GM12878 (cell line): ENCODE measurements around the gene GPI. TPM values are rescaled to one million over a fixed set of nuclear protein-coding genes. Genes with fewer than 3 reads are reported as not detected.
"Not testable (repeated sequence)": the region's sequence is repeated elsewhere in the genome, so short reads cannot be mapped to it uniquely, and the experiment has no call there.

Experiments
- ATAC-seq: fragments of 200-7000 bp; cut with Tn5 transposase; 3 replicates; pipeline ENCODE4 v1.9.1; 2020; ENCODE audit warnings: mild to moderate bottlenecking, moderate library complexity
- BruUV-seq: library from RNA; stranded (reverse); fragments of 400-500 nt; replicated peaks from 2 replicates; lab custom pipeline; 2021; lab: Mats Ljungman, UMichigan
- CTCF ChIA-PET: fragments of 300-600 bp; sonication (Branson Sonifier 250); formaldehyde crosslinking; extraction: SDS; loops from one replicate; lab custom pipeline; 2021; ENCODE audit warnings: inconsistent platforms; lab: Yijun Ruan, JAX
- POLR2A ChIA-PET: fragments of 350-600 bp; formaldehyde crosslinking; extraction: SDS; loops from one replicate; lab custom pipeline; 2021; ENCODE audit warnings: inconsistent platforms; lab: Charles Lee
- RAD21 ChIA-PET: fragments of 300-600 bp; sonication (Branson Sonifier 250); formaldehyde crosslinking; loops from one replicate; lab custom pipeline; 2023; ENCODE audit warnings: antibody characterized with exemption; ENCODE audit not compliant: unreplicated experiment; lab: Charles Lee
- SMC1A ChIA-PET: fragments of 300-600 bp; sonication (Branson Sonifier 250); formaldehyde crosslinking; loops from one replicate; lab custom pipeline; 2023; ENCODE audit not compliant: unreplicated experiment, uncharacterized antibody; lab: Charles Lee
- DNase-seq: peaks from one replicate; pipeline ENCODE4 v3.0.0-alpha.2; 2011; ENCODE audit warnings: low read depth, low spot score
- FAIRE-seq: peaks from 3 replicates; lab custom pipeline; 2011; peaks lifted over from hg19 to GRCh38; lab: Jason Lieb, UNC
- H2AFZ ChIP-seq: 2 replicates; pipeline ENCODE4 v1.6.0; 2011; ENCODE audit warnings: low read depth, low read length, control low read depth; ENCODE audit not compliant: control insufficient read depth
- H3K27ac ChIP-seq: 2 replicates; pipeline ENCODE4 v1.5.1; 2011; ENCODE audit warnings: control low read depth; ENCODE audit not compliant: control insufficient read depth, insufficient read depth
- H3K27me3 ChIP-seq, 2 experiments: replicated peaks in 1 of 2; 2 replicates each; pipeline versions ENCODE4 v1.6.0 to v1.6.1; 2011; ENCODE audit warnings: low read length in 1 of 2; ENCODE audit not compliant: control insufficient read depth in 2 of 2, insufficient read depth in 2 of 2
- H3K36me3 ChIP-seq, 2 experiments: 2 replicates each; pipeline ENCODE4 v1.5.1; 2011; ENCODE audit warnings: low read length in 1 of 2; ENCODE audit not compliant: control insufficient read depth in 2 of 2, insufficient read depth in 2 of 2
- H3K4me1 ChIP-seq: 2 replicates; pipeline ENCODE4 v1.6.1; 2011; ENCODE audit warnings: mild to moderate bottlenecking, low read length, moderate library complexity, mixed read lengths; ENCODE audit not compliant: control insufficient read depth, insufficient read depth
- H3K4me2 ChIP-seq: 2 replicates; pipeline ENCODE4 v1.6.0; 2011; ENCODE audit warnings: control low read depth; ENCODE audit not compliant: control insufficient read depth, insufficient read depth
- H3K4me3 ChIP-seq: fragments of 200-600 bp; sonication (generic); 2 replicates; pipeline ENCODE4 v1.5.1; 2016
- H3K79me2 ChIP-seq: 2 replicates; pipeline ENCODE4 v1.6.0; 2011; ENCODE audit warnings: low read length; ENCODE audit not compliant: control insufficient read depth, insufficient read depth
- H3K9ac ChIP-seq: 2 replicates; pipeline ENCODE4 v1.8.0; 2011; ENCODE audit warnings: low read length, control low read depth, mixed read lengths; ENCODE audit not compliant: control insufficient read depth, insufficient read depth
- H3K9me3 ChIP-seq: replicated peaks from 3 replicates; pipeline ENCODE4 v1.5.1; 2011; ENCODE audit warnings: mild to moderate bottlenecking, low read length; ENCODE audit not compliant: control insufficient read depth, insufficient read depth
- H4K20me1 ChIP-seq: 2 replicates; pipeline ENCODE4 v1.6.0; 2011; ENCODE audit not compliant: control insufficient read depth, insufficient read depth
- BCLAF1 ChIP-seq: fragments of 450-650 bp; IDR thresholded peaks from 2 replicates; pipeline ENCODE4 v1.6.1; 2017; ENCODE audit warnings: antibody characterized with exemption, mild to moderate bottlenecking, moderate library complexity
- MAX ChIP-seq: IDR thresholded peaks from 2 replicates; pipeline ENCODE4 v1.6.1; 2012; ENCODE audit warnings: low read depth, low read length, improper control_type of control experiment
- RUNX3 ChIP-seq: IDR thresholded peaks from 2 replicates; pipeline ENCODE4 v1.6.1; 2012; ENCODE audit warnings: low read length, inconsistent platforms
- ZBTB4 ChIP-seq: fragments of 450-650 bp; formaldehyde crosslinking; IDR thresholded peaks from 2 replicates; pipeline ENCODE4 v1.4.0; 2022; ENCODE audit warnings: mild to moderate bottlenecking, moderate library complexity
- WGBS: methylation state at CpG from one replicate; pipeline ENCODE4 v1.1.6; 2016; ENCODE audit warnings: low lambda C conversion rate; ENCODE audit not compliant: insufficient replicate concordance, insufficient coverage; ENCODE audit errors: missing lambda C conversion rate; 5-methylcytosine and 5-hydroxymethylcytosine counted together
- in situ Hi-C: fragments of 300-500 bp; cut with MboI; formaldehyde crosslinking; loops from 9 replicates; pipeline ENCODE4 v1.14.3; 2018; ENCODE audit warnings: mixed read lengths
- intact Hi-C: fragments of 100-400 bp; cut with micrococcal nuclease; formaldehyde crosslinking; loops from one replicate; pipeline ENCODE4 v1.14.2; 2022; ENCODE audit not compliant: unreplicated experiment
- polyA plus RNA-seq, 11 experiments: library from polyadenylated mRNA; depleted of rRNA in 4 of 11; unstranded in 6 of 11; stranded (reverse) in 5 of 11; fragments of >200 nt; fragmentation: Nextera tagmentation in 4 of 11; fragmentation: Illumina TruSeq in 1 of 11; extraction: Ambion mirVana in 4 of 11; extraction: Trizol in 1 of 11; gene quantifications; 1 replicate in 1 of 11; 2 replicates in 10 of 11; pipeline versions ENCODE4 v1.2.1 to v1.2.3, GENCODE V29; 2011 to 2016; ENCODE audit warnings: inconsistent platforms in 2 of 11, missing spikeins in 2 of 11, low read depth in 1 of 11
- total RNA-seq, 4 experiments: library from RNA; depleted of rRNA in 3 of 4; stranded (reverse); fragments of >200 nt in 3 of 4; fragmentation: Illumina TruSeq in 1 of 4; extraction: Trizol in 1 of 4; gene quantifications; 2 replicates each; pipeline versions ENCODE4 v1.2.1 to v1.2.3, GENCODE V29; 2013 to 2021

The GPI gene
- total and polyA plus RNA-seq, 10 of the 15 experiments (the other 5 are each of a cell fraction or from before 2014, with no cell fraction given) = 124 to 400 (median 190) TPM

- H2AFZ ChIP-seq, ATAC-seq, SMC1A ChIA-PET, RAD21 ChIA-PET, BruUV-seq, H4K20me1 ChIP-seq, in situ Hi-C loops, H3K27ac ChIP-seq, DNase-seq, H3K4me2 ChIP-seq, FAIRE-seq, H3K27me3 ChIP-seq, H3K9ac ChIP-seq, intact Hi-C loops, H3K9me3 ChIP-seq, H3K4me3 ChIP-seq: not testable (repeated sequence)
- peaks cover 16 to 40% of the 10 kb centered on the region in 2 experiments for H3K36me3 ChIP-seq
- ChIA-PET CTCF (interaction anchor here (0.8 to 1.2 kb wide), 2 partner anchors 10 to 133 kb away, joined by 3 to 4 read pairs; no protein-coding TSS in a partner anchor), POLR2A (interaction anchor here (0.7 kb wide), 1 partner anchor 196 kb away, joined by 3 read pairs; no protein-coding TSS in a partner anchor)
- 99% methylated on average over 10 of the region's 10 CpGs for WGBS
- H3K4me1 ChIP-seq = peaks cover 14% of the 10 kb centered on the region
- H3K79me2 ChIP-seq = peaks cover 51% of the 10 kb centered on the region
Observed at GRCh38 chr19:34369166-34369565, 4.2 kb downstream of the GPI start.

- H3K27me3 ChIP-seq = no peaks in the 10 kb centered on the region
- intact Hi-C loops (no loop called here), in situ Hi-C loops (no loop called here)
- WGBS = 98% methylated on average over 8 of the region's 8 CpGs
- RAD21 ChIA-PET = no interaction called here
- POLR2A ChIA-PET = no interaction called here
- peaks cover 4% of the 10 kb centered on the region; the same call in 1 of the 2 replicates for H4K20me1 ChIP-seq
- peaks cover 49% of the 10 kb centered on the region for H3K79me2 ChIP-seq
- peaks cover 17 to 43% of the 10 kb centered on the region in 2 experiments for H3K36me3 ChIP-seq
- ATAC-seq = no peak
- H3K4me2 ChIP-seq = no peak overlapping the region
- H3K4me3 ChIP-seq = 0 out of 2 replicates have a peak overlapping the region, but pooled peaks have one; percentile 11
- SMC1A ChIA-PET = no interaction called here
- no TSS peak for BruUV-seq
- H3K9ac ChIP-seq = no peak overlapping the region
- H3K27ac ChIP-seq = no peak overlapping the region
- H2AFZ ChIP-seq = no peak overlapping the region
- FAIRE-seq = no peak
- no peaks in the 10 kb centered on the region for H3K9me3 ChIP-seq
- peaks cover 14% of the 10 kb centered on the region for H3K4me1 ChIP-seq
- CTCF ChIA-PET = interaction anchor here (0.8 kb wide), 1 partner anchor 134 kb away, joined by 3 read pairs; no protein-coding TSS in a partner anchor
- DNase-seq = no peak
- no peak for TF ChIP-seq MAX
- TF ChIP-seq BCLAF1 = no peak
- no peak for TF ChIP-seq ZBTB4 (CRISPR knock-in tag)
- no peak for TF ChIP-seq RUNX3
Observed at GRCh38 chr19:34370117-34370516, 5.1 kb downstream of the GPI start.
